ENCODE measurements around the gene TRMT6. TPM values are rescaled to one million over a fixed set of nuclear protein-coding genes. Genes with fewer than 3 reads are reported as not detected.

The TRMT6 gene
- polyA plus RNA-seq, 1 donor = 10.6 TPM

Other genes with a start within 250 kb of the TRMT6 start
- gene SHLD1, start 200.1 kb downstream of the TRMT6 start, polyA plus RNA-seq = 14.6 TPM
- 41.5 TPM for gene CHGB, start 39.0 kb downstream of the TRMT6 start, polyA plus RNA-seq
- gene MCM8, start 119 bp upstream of the TRMT6 start, polyA plus RNA-seq = 13.1 TPM
- gene CRLS1, start 55.6 kb upstream of the TRMT6 start, polyA plus RNA-seq = 89.3 TPM
- gene LRRN4, start 103.5 kb upstream of the TRMT6 start, polyA plus RNA-seq = 6.3 TPM
- gene FERMT1, start 172.5 kb upstream of the TRMT6 start, polyA plus RNA-seq = 21.4 TPM